SH-SY5Y (cell line): Measurements from ENCODE around the gene TECTA.

Experiments
- GATA2 ChIP-seq: IDR thresholded peaks from 2 replicates; pipeline ENCODE4 v1.6.1; 2011; ENCODE audit warnings: mild to moderate bottlenecking, low read depth, low read length
- GATA3 ChIP-seq: IDR thresholded peaks from 2 replicates; pipeline ENCODE4 v1.6.1; 2011; ENCODE audit warnings: low read depth, mild to moderate bottlenecking, low read length, moderate library complexity

DNA sequence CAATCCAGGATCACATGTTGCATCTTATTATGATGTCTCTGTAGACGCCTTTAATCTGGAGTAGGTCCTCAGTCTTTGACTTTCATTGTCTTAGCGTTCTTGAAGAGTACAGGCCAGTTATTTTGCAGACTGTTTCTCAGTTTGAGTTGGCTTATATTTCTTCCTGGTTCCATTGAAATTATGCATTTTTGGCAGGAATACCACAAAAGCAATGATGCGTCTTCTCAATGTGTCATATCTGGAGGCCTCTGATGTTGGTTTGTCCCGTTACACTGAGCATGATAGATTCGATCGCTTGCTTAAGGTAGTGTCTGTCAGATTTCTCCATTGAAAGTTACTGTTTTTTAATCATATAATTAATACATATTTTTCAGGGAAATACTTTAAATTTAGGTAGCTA lies 30.6 kb downstream of the TECTA start:
- no peak for TF ChIP-seq GATA3
- TF ChIP-seq GATA2, result no peak
